HG03442 (cell line): ENCODE results near the gene UST.
"Not testable (repeated sequence)": the region's sequence is repeated elsewhere in the genome, so short reads cannot be mapped to it uniquely, and the experiment has no call there.

Experiments
- ATAC-seq: cut with Tn5 transposase; IDR thresholded peaks from one replicate; pipeline ENCODE4 v1.9.1; 2021; ENCODE audit warnings: mild to moderate bottlenecking, moderate library complexity; ENCODE audit not compliant: unreplicated experiment

UST gene

GRCh38 chr6:148934961-148935360 lies 188.1 kb downstream of the UST start:
- no peak for ATAC-seq

DNA sequence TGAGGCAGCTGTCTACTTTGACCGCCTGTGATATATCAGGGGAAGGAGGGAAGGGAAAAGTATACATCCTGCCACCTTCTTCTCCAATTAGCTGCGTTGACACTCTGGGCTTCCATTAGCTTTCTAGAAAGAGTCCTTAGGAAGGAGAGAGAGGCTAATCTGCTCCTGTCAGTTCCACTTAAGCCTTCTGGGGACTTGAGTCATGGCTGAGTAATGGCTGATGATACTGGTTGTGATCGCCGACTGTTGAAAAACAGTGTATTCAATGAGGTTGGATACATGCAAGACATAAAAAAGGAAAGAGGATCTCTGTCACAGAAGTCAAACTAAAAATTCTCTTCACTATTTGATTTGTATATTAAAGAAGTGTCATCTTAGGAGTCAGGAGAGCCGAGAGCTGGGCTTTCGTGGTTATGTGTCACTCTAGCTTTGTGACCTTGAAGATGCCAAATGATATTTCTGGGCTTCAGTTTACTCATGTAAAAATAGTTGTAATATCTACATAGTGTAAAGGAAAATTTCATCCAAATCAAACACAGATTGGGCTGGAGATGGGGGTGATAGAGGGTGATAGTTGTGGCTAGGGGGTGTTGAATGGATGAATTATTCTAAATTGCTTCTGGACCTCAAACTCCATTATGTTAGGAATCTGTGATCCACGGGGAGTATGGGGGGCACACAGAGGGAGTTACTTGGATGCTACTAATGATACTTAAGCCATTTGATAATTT lies 189.0 kb downstream of the UST start:
- no peak for ATAC-seq

DNA sequence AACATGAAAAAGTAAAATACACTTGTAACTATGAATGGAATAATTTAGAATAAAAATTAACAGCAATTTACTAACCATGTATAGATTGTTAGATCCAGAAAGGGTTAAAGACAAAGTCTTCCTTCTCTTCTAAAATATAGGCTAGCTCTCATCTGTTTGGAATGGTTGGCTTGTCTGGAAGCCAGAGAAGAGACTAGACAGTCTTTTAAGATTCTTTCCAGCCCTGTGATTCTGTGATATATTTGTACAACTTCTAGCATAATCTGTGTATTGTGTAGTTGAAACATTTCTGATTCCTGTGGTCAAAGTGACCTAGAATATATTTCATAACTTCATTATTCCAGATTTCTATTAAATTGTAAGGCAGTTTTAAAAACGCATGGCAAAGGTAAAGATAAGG lies 196.6 kb downstream of the UST start:
- ATAC-seq: no peak

GRCh38 chr6:148944608-148945007 lies 197.8 kb downstream of the UST start:
- ATAC-seq: no peak

DNA sequence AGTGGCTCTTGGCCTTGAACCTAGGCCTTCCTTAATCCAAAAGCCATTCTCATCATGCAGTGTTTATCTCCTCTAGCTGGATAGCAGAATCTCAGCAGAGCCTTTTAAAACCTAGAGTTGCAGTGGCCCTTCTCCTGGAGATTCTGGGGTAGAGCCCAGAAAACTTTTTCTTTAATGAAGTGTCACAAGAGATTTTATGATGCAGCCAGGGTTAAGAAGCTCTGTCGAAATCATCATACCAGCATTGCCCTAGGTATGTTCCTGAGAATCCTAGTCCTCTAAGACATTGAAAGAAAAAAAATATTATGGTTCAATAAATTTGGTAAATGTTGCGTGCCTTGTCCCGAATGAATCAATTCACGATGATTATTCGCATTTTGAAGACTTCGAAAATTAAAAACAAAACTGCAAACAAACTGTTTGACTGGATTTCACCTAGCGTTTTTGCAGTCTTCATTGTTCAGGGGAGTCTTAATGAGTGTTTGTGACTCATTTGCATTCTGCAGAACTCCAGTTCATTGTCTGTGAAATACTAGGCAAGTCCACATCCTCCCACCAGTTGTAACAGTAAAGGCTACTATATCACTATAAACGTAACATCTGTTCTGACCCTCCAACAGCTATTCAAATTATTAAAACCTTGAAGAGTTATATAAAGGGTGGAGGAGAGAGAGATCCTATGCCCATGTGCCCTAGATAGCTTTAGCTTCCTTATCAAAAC lies 198.6 kb downstream of the UST start:
- ATAC-seq: no peak

DNA sequence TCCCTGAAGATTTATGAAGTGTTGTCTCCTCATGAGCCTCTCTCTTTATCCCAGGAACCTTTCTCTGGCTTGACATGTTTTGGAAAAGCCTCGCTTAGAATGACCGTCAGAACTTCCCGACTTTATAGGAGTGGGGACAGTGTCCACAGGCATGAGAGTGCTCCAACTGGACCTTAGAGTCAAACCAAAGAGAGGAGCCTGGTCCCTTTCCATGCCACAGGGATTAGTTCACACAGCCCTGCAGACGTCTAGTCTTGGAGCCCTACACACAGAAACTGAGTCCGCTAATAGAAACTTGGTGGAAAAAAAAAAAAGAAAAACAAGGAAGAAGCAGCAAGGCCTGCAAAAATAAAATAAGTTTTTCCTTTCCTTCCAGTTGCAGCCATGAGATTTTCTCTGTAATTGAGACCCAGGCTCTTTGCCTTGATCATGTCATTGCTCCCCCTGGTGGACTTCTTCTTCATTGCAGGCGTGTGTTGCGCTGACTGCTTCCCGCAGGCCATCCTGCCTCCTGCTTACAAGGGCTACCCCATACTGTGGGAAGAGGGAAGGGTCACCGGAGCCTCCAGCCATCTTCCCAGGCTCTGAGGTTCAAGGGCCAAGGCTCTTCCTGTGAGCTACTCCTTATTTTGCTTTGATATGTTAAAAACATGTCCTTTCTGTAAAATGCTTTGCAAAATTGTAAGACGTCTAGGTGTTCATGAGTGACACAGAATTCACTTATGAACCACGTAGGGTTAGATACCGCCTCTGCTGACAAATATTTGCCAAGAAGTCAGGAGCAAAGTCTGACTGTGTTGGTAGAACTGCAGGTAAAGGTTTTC lies 201.0 kb downstream of the UST start:
- peak; percentile 69 for ATAC-seq

- no peak for ATAC-seq
Measured at GRCh38 chr6:148951662-148952061, 204.8 kb downstream of the UST start.

DNA sequence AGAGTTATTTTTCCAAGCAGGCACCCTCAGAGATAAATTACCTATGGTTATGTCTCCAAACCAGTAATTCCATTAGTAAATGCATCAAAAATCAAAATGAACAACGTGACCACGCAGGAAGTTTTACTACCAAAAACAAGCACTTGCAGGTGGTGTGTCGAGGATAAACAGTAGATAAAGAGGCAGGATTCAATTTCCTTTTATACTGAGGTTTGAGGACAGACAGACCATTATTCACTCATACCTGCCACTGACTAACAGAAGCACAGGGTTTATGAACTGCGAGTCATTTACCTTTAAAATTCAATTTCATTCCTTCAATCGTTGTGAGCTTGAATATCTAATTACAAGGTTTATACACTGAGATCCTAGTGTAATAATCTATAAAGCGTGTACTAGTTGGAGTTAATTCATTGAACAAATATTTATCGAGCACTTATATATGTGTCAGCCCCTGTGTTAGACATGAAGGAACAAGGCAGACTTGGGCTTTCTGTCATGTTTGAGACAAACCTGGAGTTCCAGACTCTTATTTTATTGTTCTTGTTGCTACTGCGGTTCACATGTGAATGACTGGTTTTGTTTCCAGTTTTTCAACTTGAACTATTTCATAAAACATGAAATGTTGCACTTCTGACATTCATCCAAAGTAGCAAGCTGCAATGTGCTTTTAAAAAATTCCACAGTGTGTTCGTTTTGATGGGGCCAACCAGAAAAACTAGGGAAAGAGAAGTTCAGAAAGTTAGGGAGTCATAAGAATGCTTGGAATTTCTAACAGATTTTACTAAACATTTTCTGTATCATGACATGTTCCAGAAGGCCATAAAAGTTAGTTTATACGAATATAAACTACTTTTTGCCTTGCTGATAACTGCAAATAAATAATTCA lies 205.6 kb downstream of the UST start:
- no peak for ATAC-seq

DNA sequence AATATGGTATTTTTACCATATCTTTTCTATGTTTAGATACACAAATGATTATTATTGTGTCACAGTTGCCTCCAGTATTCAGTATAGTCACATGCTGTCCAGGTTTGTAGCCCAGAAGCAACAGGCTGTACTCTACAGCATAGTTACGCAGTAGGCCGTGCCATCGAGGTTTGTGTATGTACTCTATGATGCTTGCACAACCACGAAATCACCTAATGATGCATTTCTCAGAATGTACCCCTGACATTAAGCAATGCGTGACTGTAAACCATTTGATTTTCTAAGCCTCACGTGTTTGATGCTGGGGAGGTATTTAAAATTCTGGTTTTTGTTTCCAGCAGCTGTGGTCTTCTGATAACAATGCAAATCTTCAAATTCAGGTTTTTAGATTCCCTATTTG lies 207.6 kb downstream of the UST start:
- ATAC-seq: no peak

- no peak for ATAC-seq
Measured at GRCh38 chr6:148954934-148955333, 208.1 kb downstream of the UST start.

GRCh38 chr6:148955441-148955840 lies 208.6 kb downstream of the UST start:
- ATAC-seq: no peak

DNA sequence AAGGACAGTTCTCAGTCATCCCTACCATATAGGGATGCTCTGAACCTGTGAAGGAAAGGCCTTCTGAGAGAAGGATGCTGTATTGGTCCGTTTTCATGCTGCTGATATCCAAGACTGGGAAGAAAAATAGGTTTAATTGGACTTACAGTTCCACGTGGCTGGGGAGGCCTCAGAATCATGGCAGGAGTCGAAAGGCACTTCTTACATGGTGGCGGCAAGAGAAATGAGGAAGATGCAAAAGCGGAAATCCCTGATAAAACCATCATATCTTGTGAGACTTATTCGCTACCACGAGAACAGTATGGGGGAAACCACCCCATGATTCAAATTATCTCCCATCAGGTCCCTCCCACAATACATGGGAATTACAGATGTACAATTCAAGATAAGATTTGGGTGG lies 209.3 kb downstream of the UST start:
- ATAC-seq: not testable (repeated sequence)

DNA sequence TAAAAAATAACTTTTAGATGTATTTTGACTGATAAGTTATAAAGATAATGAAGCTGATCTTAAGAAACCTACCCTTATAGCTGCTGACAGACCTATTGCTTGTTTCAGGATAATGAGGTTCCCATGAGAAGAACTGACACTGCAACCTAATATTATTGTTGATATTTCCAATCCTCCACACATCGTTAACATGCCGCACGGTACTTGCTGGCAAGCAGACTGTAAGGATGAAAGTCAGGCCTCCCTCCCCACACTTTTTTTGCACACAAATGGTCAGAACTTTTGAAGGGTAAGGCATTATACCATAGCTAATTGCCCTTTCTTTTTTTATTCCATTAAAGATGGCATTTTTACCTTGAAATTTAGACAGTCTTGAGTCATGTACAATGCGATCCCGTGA lies 210.9 kb downstream of the UST start:
- no peak for ATAC-seq

DNA sequence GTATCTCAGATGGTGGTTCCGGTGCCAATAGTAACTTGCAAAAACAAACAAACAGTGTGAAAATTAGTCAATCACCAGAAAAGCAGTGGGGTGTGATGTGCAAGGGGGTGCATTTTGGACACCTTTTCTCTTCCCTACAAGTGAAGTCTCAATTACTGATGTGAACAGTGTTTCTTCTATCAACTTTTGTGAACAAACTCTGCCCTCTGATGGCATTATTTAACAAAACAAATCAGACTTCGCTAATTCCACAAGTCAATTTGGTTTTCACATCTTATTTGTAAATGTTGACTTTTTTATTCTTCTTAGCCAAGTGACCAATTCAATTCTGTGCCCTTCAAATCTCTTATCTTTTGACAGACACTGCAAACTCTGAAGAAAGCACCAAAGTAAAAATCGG lies 212.2 kb downstream of the UST start:
- no peak for ATAC-seq

GRCh38 chr6:148959501-148959900 lies 212.7 kb downstream of the UST start:
- no peak for ATAC-seq

DNA sequence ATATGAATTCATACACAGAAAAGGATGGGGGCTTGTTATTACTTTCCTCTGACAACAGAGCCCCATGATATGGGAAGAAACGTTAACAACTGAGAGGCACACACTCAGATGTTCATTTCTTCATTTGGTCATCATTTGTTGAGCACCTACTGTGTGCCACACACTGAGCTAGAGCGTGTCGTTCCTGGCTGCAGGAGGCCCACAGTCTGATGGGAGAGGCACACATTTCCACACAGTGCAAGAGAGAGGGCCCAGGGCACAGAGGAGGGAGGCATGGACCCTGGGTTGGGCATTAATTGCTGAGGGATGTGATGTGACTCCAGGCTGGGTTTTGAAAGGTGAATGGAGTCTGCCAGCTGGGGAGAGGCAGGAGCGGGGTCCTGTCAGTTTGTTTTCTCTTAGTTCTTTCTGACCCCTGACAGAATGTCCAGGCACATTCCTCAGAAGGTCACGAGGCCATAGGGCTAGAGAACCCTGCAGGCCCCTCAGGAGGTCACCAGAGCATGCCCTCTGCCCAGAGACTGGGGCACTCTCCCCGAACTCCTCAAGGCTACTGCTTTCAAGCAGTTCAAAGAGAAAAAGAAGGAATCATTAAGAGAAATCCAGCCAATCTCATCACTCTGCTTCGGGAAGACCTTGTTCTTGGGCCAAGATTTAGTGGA lies 216.2 kb downstream of the UST start:
- ATAC-seq: no peak

GRCh38 chr6:148963738-148964137 lies 216.9 kb downstream of the UST start:
- ATAC-seq: no peak

DNA sequence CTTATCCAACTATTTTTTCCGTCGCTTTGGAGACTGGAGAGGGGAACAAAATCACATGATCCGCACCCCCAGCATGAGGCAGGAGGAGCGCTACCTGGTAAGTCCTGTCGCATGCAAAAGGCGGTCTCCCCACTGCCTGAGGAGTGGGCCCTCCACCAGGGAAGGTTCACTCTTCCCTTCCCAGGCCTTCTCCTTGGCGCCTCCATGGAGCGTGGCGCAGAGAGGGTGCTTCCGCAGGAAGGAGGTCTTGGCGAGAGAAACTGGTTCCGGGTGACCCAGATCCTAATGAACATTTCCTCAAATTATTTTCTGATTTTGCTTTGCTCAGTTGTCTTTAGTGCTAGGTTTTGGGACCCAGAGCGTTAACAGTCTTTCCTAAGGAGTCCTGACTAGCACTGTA lies 217.6 kb downstream of the UST start:
- ATAC-seq: no peak

DNA sequence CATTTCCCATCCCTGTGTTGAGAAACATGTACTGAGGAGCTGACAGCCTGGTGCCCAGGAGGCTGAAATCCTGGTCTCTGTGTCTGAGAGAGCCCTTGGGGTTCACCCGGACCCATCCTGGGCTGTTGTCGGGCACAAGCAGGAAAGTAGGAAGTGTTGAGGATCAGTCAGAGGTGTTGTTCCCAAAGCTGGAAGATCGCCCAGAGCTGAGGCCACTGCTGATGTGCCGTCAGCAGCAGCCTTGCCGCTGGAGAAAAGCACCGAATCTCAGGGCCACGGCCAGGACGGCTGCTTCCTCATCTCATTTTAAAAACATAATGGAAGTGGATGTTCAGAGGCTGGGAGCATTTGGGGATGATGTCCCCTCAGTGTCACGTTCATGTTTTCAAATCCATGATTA lies 218.5 kb downstream of the UST start:
- ATAC-seq: no peak

- ATAC-seq: no peak
Measured at GRCh38 chr6:148967011-148967520, 220.2 kb downstream of the UST start.
